ENCODE results near the gene ARL2BP. TPM values are rescaled to one million over a fixed set of nuclear protein-coding genes. Genes with fewer than 3 reads are reported as not detected.

The ARL2BP gene
- total and polyA plus RNA-seq, 10 of the 15 experiments (the other 5 are each of a cell fraction or from before 2014, with no cell fraction given): 12.5 to 56.6 (median 29.7) TPM

DNA sequence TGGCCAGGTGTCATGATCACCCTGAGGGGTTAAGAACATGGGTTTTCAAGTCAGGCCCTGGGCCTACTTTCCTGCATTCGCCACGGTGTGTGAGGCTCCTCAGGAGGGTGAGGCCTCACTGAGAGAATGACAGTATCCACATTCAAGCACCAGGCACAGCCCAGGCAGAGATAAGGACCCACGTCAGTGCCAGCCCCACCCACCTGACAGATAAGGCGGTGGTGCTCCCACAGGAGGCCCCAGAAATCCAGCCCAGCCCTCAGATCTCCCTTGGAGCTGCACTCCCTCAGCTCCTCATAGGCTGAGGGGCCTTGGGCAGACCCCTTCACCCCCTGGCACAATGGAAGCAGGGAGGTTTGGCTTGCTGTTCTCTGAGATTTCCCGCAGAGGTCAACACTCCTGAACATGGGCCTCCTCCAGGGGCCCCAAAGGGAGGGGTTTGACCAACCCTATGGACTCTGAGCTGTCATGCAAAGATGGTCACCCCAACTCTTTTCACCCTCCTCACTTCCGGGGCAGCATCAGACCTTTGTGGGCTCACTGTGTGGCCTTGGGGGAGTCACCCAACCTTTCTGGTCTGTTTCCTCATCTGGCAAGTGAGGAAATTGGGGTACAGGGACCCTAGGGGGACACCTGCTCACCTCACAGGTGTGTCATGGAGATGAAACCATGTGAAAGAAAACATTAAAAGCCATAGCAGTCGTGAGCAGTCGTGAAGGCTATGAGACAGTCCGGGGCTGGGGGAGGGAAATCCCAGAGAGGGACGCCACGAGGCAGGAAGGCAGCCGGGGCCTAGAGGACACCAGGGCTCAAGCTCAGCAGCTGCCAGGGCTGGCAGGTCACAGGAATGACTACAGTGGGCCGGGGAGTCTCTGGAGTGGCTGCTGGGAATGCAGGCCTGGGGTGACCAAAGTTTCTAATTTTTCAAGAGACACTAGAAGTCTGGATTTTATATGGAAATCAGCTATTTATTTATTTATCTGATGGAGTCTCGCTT is 24.0 kb downstream of the ARL2BP start:
- POLR2A ChIA-PET: interaction anchor here (0.6 kb wide), 2 partner anchors 13 to 47 kb away, joined by 3 to 4 read pairs; no protein-coding TSS in a partner anchor
- no TSS peak for BruUV-seq (replicated peaks)
- TF ChIP-seq, protein P1, sequence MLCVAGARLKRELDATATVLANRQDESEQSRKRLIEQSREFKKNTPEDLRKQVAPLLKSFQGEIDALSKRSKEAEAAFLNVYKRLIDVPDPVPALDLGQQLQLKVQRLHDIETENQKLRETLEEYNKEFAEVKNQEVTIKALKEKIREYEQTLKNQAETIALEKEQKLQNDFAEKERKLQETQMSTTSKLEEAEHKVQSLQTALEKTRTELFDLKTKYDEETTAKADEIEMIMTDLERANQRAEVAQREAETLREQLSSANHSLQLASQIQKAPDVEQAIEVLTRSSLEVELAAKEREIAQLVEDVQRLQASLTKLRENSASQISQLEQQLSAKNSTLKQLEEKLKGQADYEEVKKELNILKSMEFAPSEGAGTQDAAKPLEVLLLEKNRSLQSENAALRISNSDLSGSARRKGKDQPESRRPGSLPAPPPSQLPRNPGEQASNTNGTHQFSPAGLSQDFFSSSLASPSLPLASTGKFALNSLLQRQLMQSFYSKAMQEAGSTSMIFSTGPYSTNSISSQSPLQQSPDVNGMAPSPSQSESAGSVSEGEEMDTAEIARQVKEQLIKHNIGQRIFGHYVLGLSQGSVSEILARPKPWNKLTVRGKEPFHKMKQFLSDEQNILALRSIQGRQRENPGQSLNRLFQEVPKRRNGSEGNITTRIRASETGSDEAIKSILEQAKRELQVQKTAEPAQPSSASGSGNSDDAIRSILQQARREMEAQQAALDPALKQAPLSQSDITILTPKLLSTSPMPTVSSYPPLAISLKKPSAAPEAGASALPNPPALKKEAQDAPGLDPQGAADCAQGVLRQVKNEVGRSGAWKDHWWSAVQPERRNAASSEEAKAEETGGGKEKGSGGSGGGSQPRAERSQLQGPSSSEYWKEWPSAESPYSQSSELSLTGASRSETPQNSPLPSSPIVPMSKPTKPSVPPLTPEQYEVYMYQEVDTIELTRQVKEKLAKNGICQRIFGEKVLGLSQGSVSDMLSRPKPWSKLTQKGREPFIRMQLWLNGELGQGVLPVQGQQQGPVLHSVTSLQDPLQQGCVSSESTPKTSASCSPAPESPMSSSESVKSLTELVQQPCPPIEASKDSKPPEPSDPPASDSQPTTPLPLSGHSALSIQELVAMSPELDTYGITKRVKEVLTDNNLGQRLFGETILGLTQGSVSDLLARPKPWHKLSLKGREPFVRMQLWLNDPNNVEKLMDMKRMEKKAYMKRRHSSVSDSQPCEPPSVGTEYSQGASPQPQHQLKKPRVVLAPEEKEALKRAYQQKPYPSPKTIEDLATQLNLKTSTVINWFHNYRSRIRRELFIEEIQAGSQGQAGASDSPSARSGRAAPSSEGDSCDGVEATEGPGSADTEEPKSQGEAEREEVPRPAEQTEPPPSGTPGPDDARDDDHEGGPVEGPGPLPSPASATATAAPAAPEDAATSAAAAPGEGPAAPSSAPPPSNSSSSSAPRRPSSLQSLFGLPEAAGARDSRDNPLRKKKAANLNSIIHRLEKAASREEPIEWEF (IDR thresholded peaks at IDR 0.05; ENCODE audit: insufficient replicate concordance, low read depth, low read length): no peak
- no peak for TF ChIP-seq HDAC6 (IDR thresholded peaks at IDR 0.05; ENCODE audit: unreplicated experiment)
- no peak for TF ChIP-seq E2F4 (IDR thresholded peaks at IDR 0.05; ENCODE audit: low read depth, low read length)
- no peak for TF ChIP-seq NFYA (IDR thresholded peaks at IDR 0.05; ENCODE audit: borderline replicate concordance, low read depth, low read length)
- TF ChIP-seq ZZZ3 (IDR thresholded peaks at IDR 0.05; ENCODE audit: control insufficient read depth, insufficient read length, low read depth): no peak
- no peak for TF ChIP-seq CREM (IDR thresholded peaks at IDR 0.05; ENCODE audit: low read depth)
- no peak for TF ChIP-seq RFX5 (IDR thresholded peaks at IDR 0.05; ENCODE audit: low read depth, low read length)
- TF ChIP-seq POU2F2 (IDR thresholded peaks at IDR 0.05; ENCODE audit: borderline replicate concordance, low read depth, low read length): no peak
- TF ChIP-seq CREB1 (IDR thresholded peaks at IDR 0.05; ENCODE audit: low read depth): no peak
- TF ChIP-seq, protein P2, sequence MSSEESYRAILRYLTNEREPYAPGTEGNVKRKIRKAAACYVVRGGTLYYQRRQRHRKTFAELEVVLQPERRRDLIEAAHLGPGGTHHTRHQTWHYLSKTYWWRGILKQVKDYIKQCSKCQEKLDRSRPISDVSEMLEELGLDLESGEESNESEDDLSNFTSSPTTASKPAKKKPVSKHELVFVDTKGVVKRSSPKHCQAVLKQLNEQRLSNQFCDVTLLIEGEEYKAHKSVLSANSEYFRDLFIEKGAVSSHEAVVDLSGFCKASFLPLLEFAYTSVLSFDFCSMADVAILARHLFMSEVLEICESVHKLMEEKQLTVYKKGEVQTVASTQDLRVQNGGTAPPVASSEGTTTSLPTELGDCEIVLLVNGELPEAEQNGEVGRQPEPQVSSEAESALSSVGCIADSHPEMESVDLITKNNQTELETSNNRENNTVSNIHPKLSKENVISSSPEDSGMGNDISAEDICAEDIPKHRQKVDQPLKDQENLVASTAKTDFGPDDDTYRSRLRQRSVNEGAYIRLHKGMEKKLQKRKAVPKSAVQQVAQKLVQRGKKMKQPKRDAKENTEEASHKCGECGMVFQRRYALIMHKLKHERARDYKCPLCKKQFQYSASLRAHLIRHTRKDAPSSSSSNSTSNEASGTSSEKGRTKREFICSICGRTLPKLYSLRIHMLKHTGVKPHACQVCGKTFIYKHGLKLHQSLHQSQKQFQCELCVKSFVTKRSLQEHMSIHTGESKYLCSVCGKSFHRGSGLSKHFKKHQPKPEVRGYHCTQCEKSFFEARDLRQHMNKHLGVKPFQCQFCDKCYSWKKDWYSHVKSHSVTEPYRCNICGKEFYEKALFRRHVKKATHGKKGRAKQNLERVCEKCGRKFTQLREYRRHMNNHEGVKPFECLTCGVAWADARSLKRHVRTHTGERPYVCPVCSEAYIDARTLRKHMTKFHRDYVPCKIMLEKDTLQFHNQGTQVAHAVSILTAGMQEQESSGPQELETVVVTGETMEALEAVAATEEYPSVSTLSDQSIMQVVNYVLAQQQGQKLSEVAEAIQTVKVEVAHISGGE (CRISPR knock-in tag; IDR thresholded peaks at IDR 0.05): no peak
- TF ChIP-seq JUNB (IDR thresholded peaks at IDR 0.05): no peak
- no peak for TF ChIP-seq GABPA (IDR thresholded peaks at IDR 0.05; ENCODE audit: low read depth)
- TF ChIP-seq SRF (IDR thresholded peaks at IDR 0.05; ENCODE audit: low read depth in 2 of 2, low read length in 2 of 2): no peak

More for the DNA sequence above, 24.0 kb downstream of the ARL2BP start:
- Histone ChIP-seq H3K79me2 (ENCODE audit: control insufficient read depth, insufficient read depth, low read length) (no peaks in the 10 kb centered on the region), H3K9ac (ENCODE audit: control insufficient read depth, insufficient read depth, low read length) (no peak overlapping the region), H3K4me2 (ENCODE audit: control insufficient read depth, insufficient read depth) (no peak overlapping the region), H3K27ac (ENCODE audit: control insufficient read depth, insufficient read depth) (no peak overlapping the region), H3K36me3 (ENCODE audit: control insufficient read depth in 2 of 2, insufficient read depth in 2 of 2, low read length in 1 of 2) (no peaks in the 10 kb centered on the region), H3K4me3 (no peak overlapping the region), H4K20me1 (ENCODE audit: control insufficient read depth, insufficient read depth) (no peaks in the 10 kb centered on the region), H3K27me3 (replicated peaks in 1 of 2; ENCODE audit: control insufficient read depth in 2 of 2, insufficient read depth in 2 of 2, low read length in 1 of 2) (no peaks in the 10 kb centered on the region), H2AFZ (ENCODE audit: control insufficient read depth, low read depth, low read length) (no peak overlapping the region; the same call in 1 of the 2 replicates), H3K4me1 (ENCODE audit: control insufficient read depth, insufficient read depth, low read length) (no peaks in the 10 kb centered on the region), H3K9me3 (replicated peaks; ENCODE audit: control insufficient read depth, insufficient read depth, low read length) (no peaks in the 10 kb centered on the region)
- in situ Hi-C loops (cut with MboI) (no loop called here), intact Hi-C loops (cut with micrococcal nuclease; ENCODE audit: unreplicated experiment) (no loop called here)
- SMC1A ChIA-PET (ENCODE audit: uncharacterized antibody, unreplicated experiment): interaction anchor here (0.8 to 1.3 kb wide), 3 partner anchors 9 to 49 kb away, joined by 3 to 6 read pairs (median 3); partner anchors contain the start of gene ARL2BP
- ATAC-seq (peak; percentile 30), DNase-seq (ENCODE audit: low read depth, low spot score) (no peak), FAIRE-seq (no peak)
- CTCF ChIA-PET: no interaction called here
- WGBS (ENCODE audit: insufficient coverage, insufficient replicate concordance, low lambda C conversion rate, missing lambda C conversion rate): 31% methylated on average over 13 of the region's 14 CpGs
- RAD21 ChIA-PET (ENCODE audit: unreplicated experiment): no interaction called here
